Measurements from ENCODE around the gene S100A10.
A peak's percentile ranks its signal among the peaks of the same experiment; 100 is the strongest.

The S100A10 gene

GRCh38 chr1:151975311-151976014 is 18.2 kb downstream of the S100A10 start:
- H3K36me3 ChIP-seq (ENCODE audit: low read depth) = no peaks in the 10 kb centered on the region
- ATAC-seq (ENCODE audit: low read depth) (no peak), DNase-seq (ENCODE audit: low spot score) (no peak)
- H3K9me3 ChIP-seq (ENCODE audit: severe bottlenecking) = no peaks in the 10 kb centered on the region
- TF ChIP-seq, protein P1, sequence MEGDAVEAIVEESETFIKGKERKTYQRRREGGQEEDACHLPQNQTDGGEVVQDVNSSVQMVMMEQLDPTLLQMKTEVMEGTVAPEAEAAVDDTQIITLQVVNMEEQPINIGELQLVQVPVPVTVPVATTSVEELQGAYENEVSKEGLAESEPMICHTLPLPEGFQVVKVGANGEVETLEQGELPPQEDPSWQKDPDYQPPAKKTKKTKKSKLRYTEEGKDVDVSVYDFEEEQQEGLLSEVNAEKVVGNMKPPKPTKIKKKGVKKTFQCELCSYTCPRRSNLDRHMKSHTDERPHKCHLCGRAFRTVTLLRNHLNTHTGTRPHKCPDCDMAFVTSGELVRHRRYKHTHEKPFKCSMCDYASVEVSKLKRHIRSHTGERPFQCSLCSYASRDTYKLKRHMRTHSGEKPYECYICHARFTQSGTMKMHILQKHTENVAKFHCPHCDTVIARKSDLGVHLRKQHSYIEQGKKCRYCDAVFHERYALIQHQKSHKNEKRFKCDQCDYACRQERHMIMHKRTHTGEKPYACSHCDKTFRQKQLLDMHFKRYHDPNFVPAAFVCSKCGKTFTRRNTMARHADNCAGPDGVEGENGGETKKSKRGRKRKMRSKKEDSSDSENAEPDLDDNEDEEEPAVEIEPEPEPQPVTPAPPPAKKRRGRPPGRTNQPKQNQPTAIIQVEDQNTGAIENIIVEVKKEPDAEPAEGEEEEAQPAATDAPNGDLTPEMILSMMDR (IDR thresholded peaks at IDR 0.05; ENCODE audit: poor library complexity, severe bottlenecking) = no peak
- no peaks in the 10 kb centered on the region for H3K27me3 ChIP-seq (ENCODE audit: insufficient read depth, poor library complexity, severe bottlenecking)
- peaks cover 40% of the 10 kb centered on the region for H3K4me1 ChIP-seq (ENCODE audit: insufficient read depth, poor library complexity, severe bottlenecking)
- H3K27ac ChIP-seq (ENCODE audit: poor library complexity, severe bottlenecking) = no peak overlapping the region
- no peak overlapping the region for H3K4me3 ChIP-seq (ENCODE audit: severe bottlenecking)

GRCh38 chr1:151972542-151973248 is 21.0 kb downstream of the S100A10 start:
- peak overlapping the region; percentile 73 for H3K27ac ChIP-seq (ENCODE audit: poor library complexity, severe bottlenecking)
- ATAC-seq (ENCODE audit: low read depth) = peak; percentile 77
- no peak overlapping the region for H3K4me3 ChIP-seq (ENCODE audit: severe bottlenecking)

DNA sequence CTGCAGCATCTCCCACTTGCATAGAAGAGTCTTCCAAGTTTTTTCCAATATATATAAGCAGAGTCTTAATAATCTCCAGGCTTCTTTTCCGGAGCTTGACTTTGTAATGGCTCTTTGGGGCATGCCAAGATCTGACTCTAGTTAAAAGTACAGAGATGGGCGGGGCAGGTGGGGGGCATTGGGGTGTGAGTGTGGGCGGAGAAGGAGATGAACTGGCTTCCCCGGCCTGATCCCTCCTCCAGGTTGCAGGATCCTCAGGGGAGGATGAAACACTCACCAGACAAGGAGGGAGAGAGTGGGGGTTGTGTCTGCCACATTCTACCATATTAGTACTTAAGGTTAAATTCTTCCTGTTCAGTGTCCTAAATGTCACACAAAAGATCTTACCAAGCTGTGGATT is 23.0 kb downstream of the S100A10 start:
- ATAC-seq (ENCODE audit: low read depth) (peak; percentile 75), DNase-seq (ENCODE audit: low spot score) (peak; percentile 87)
- H3K9me3 ChIP-seq (ENCODE audit: severe bottlenecking) = no peaks in the 10 kb centered on the region
- H3K27ac ChIP-seq (ENCODE audit: poor library complexity, severe bottlenecking) = peak overlapping the region; percentile 73
- peaks cover 52% of the 10 kb centered on the region for H3K4me1 ChIP-seq (ENCODE audit: insufficient read depth, poor library complexity, severe bottlenecking)
- no peaks in the 10 kb centered on the region for H3K36me3 ChIP-seq (ENCODE audit: low read depth)
- no peak overlapping the region for H3K4me3 ChIP-seq (ENCODE audit: severe bottlenecking)
- no peaks in the 10 kb centered on the region for H3K27me3 ChIP-seq (ENCODE audit: insufficient read depth, poor library complexity, severe bottlenecking)
- TF ChIP-seq, protein P1 (IDR thresholded peaks at IDR 0.05; ENCODE audit: poor library complexity, severe bottlenecking) = no peak

More at GRCh38 chr1:151972542-151973248, 21.0 kb downstream of the S100A10 start:
- Histone ChIP-seq H3K4me1 (ENCODE audit: insufficient read depth, poor library complexity, severe bottlenecking) (peaks cover 56% of the 10 kb centered on the region), H3K36me3 (ENCODE audit: low read depth) (no peaks in the 10 kb centered on the region), H3K27me3 (ENCODE audit: insufficient read depth, poor library complexity, severe bottlenecking) (no peaks in the 10 kb centered on the region), H3K9me3 (ENCODE audit: severe bottlenecking) (no peaks in the 10 kb centered on the region)
- no peak for DNase-seq (ENCODE audit: low spot score)
- TF ChIP-seq, protein P1 (IDR thresholded peaks at IDR 0.05; ENCODE audit: poor library complexity, severe bottlenecking) = no peak

- DNase-seq (ENCODE audit: low spot score) (no peak), ATAC-seq (ENCODE audit: low read depth) (peak; percentile 54)
- TF ChIP-seq, protein P1 (IDR thresholded peaks at IDR 0.05; ENCODE audit: poor library complexity, severe bottlenecking) = no peak
- H3K27ac ChIP-seq (ENCODE audit: poor library complexity, severe bottlenecking) = peak overlapping the region; percentile 73
- H3K4me1 ChIP-seq (ENCODE audit: insufficient read depth, poor library complexity, severe bottlenecking) = peaks cover 52% of the 10 kb centered on the region
- no peaks in the 10 kb centered on the region for H3K27me3 ChIP-seq (ENCODE audit: insufficient read depth, poor library complexity, severe bottlenecking)
- no peaks in the 10 kb centered on the region for H3K36me3 ChIP-seq (ENCODE audit: low read depth)
- no peaks in the 10 kb centered on the region for H3K9me3 ChIP-seq (ENCODE audit: severe bottlenecking)
- H3K4me3 ChIP-seq (ENCODE audit: severe bottlenecking) = no peak overlapping the region
These were observed 23.5 kb downstream of the S100A10 start for GRCh38 chr1:151970128-151970527.

Measured in RWPE2 (cell line).